ENCODE data around the gene PPTC7. TPM values are rescaled to one million over a fixed set of nuclear protein-coding genes. Genes with fewer than 3 reads are reported as not detected.
A peak's percentile ranks its signal among the peaks of the same experiment; 100 is the strongest.
"Not testable (repeated sequence)": the region's sequence is repeated elsewhere in the genome, so short reads cannot be mapped to it uniquely, and the experiment has no call there.

PPTC7 gene
- total RNA-seq, 1 experiment from 2014 or later: 18.3 TPM

- intact Hi-C loops (cut with micrococcal nuclease; ENCODE audit: unreplicated experiment): no loop called here
- CTCF ChIA-PET: interaction anchor here (0.6 to 0.7 kb wide), 2 partner anchors 12 to 47 kb away, joined by 5 to 7 read pairs; no protein-coding TSS in a partner anchor
Measured at GRCh38 chr12:110563702-110564470, 19.2 kb downstream of the PPTC7 start.

DNA sequence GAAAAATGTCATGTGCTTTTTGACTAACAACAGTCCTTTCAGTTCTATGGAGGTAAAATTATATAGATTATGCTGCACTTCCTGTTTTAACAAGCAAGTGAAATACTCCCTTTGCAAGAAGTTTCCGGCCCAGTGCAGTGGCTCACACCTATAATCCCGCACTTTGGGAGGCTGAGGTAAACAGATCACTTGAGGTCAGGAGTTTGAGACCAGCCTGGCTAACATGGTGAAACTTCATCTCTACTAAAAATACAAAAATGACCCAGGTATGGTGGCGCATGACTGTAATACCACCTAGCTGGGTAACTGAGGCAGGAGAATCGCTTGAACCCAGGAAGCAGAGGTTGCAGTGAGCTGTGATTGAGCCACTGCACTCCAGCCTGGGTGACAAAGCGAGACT, 20.7 kb downstream of the PPTC7 start:
- H3K27me3 ChIP-seq (ENCODE audit: insufficient read depth, low read depth); H4K20me1 ChIP-seq (ENCODE audit: insufficient read depth); H3K9me3 ChIP-seq (ENCODE audit: insufficient read depth, low read depth); H3K4me2 ChIP-seq; H3K36me3 ChIP-seq (ENCODE audit: low read depth); H3K4me3 ChIP-seq; DNase-seq; intact Hi-C loops (cut with micrococcal nuclease; ENCODE audit: unreplicated experiment); H3K9me2 ChIP-seq (ENCODE audit: insufficient read depth); H2AFZ ChIP-seq; H3K27ac ChIP-seq: not testable (repeated sequence)
- CTCF ChIA-PET: interaction anchor here (0.6 to 1.4 kb wide), 2 partner anchors 30 to 38 kb away, joined by 5 to 6 read pairs; no protein-coding TSS in a partner anchor
- TSS peak; percentile 52 for BruUV-seq (replicated peaks)
- POLR2A ChIA-PET (ENCODE audit: unreplicated experiment): interaction anchor here (0.6 kb wide), 1 partner anchor 179 kb away, joined by 6 read pairs; no protein-coding TSS in a partner anchor
- Histone ChIP-seq H3K4me1 (replicated peaks; ENCODE audit: insufficient read depth) (peaks cover 35% of the 10 kb centered on the region), H3K79me2 (ENCODE audit: low read depth) (peaks cover 96% of the 10 kb centered on the region), H3F3A (ENCODE audit: insufficient read depth, low read depth) (peaks cover 20% of the 10 kb centered on the region)

More at GRCh38 chr12:110563702-110564470, 19.2 kb downstream of the PPTC7 start:
- H3K36me3 ChIP-seq (ENCODE audit: low read depth): no peaks in the 10 kb centered on the region
- no TSS peak for BruUV-seq (replicated peaks)
- no peak for DNase-seq
- H3K4me1 ChIP-seq (replicated peaks; ENCODE audit: insufficient read depth): peaks cover 35% of the 10 kb centered on the region
- H3K9me3 ChIP-seq (ENCODE audit: insufficient read depth, low read depth): no peaks in the 10 kb centered on the region; the same call in 1 of the 2 replicates
- H3K4me2 ChIP-seq: 0 out of 2 replicates have a peak overlapping the region, but pooled peaks have one; percentile 12
- peaks cover 95% of the 10 kb centered on the region for H3K79me2 ChIP-seq (ENCODE audit: low read depth)
- peaks cover 28% of the 10 kb centered on the region for H3F3A ChIP-seq (ENCODE audit: insufficient read depth, low read depth)
- TF ChIP-seq, protein P1, sequence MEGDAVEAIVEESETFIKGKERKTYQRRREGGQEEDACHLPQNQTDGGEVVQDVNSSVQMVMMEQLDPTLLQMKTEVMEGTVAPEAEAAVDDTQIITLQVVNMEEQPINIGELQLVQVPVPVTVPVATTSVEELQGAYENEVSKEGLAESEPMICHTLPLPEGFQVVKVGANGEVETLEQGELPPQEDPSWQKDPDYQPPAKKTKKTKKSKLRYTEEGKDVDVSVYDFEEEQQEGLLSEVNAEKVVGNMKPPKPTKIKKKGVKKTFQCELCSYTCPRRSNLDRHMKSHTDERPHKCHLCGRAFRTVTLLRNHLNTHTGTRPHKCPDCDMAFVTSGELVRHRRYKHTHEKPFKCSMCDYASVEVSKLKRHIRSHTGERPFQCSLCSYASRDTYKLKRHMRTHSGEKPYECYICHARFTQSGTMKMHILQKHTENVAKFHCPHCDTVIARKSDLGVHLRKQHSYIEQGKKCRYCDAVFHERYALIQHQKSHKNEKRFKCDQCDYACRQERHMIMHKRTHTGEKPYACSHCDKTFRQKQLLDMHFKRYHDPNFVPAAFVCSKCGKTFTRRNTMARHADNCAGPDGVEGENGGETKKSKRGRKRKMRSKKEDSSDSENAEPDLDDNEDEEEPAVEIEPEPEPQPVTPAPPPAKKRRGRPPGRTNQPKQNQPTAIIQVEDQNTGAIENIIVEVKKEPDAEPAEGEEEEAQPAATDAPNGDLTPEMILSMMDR (conservative IDR thresholded peaks at IDR 0.05): no peak
- no peak for TF ChIP-seq EZH2 (IDR thresholded peaks at IDR 0.05; ENCODE audit: low read depth)
- H2AFZ ChIP-seq: no peak overlapping the region
- POLR2A ChIA-PET (ENCODE audit: unreplicated experiment): no interaction called here
- no peak overlapping the region for H3K27ac ChIP-seq
- peaks cover 2% of the 10 kb centered on the region; the same call in 1 of the 2 replicates for H4K20me1 ChIP-seq (ENCODE audit: insufficient read depth)
- no peaks in the 10 kb centered on the region for H3K27me3 ChIP-seq (ENCODE audit: insufficient read depth, low read depth)
- H3K4me3 ChIP-seq: no peak overlapping the region
- H3K9me2 ChIP-seq (ENCODE audit: insufficient read depth): no peaks in the 10 kb centered on the region

DNA sequence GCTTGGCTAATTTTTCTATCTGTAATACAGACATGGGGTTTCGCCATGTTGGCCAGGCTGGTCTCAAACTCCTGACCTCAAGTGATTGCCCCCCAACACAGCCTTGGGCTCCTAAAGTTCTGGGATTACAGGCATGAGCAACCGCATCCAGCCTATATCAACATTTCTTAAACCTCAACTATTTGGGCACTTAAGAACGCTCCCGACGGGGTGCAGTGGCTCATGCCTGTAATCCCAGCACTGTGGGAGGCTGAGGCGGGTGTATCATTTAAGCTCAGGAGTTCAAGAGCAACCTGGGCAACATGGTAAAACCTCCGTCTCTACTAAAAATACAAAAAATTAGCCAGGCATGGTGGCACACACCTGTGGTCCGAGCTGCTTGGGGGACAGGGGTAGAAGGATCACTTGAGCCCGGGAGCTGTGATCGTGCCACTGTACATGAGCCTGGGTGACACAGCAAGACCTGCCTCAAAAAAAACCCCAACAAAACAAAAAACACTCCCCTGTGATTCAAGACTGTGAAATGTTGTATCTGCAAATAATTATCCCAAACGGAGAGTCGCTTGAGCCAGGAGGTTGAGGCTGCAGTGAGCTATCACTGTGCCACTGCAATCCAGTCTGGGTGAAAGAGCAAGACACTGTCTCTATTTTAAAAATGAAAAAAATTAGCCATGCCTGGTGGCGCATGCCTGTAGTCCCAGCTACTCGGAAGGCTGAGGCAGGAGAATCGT, 21.5 kb downstream of the PPTC7 start:
- H3F3A ChIP-seq (ENCODE audit: insufficient read depth, low read depth): peaks cover 16% of the 10 kb centered on the region
- H3K9me2 ChIP-seq (ENCODE audit: insufficient read depth): no peaks in the 10 kb centered on the region
- peaks cover 3% of the 10 kb centered on the region; the same call in 1 of the 2 replicates for H4K20me1 ChIP-seq (ENCODE audit: insufficient read depth)
- peaks cover 35% of the 10 kb centered on the region for H3K4me1 ChIP-seq (replicated peaks; ENCODE audit: insufficient read depth)
- no peak overlapping the region for H3K4me3 ChIP-seq
- H2AFZ ChIP-seq: no peak overlapping the region
- H3K27me3 ChIP-seq (ENCODE audit: insufficient read depth, low read depth): no peaks in the 10 kb centered on the region
- no peak overlapping the region for H3K27ac ChIP-seq
- H3K4me2 ChIP-seq: no peak overlapping the region
- no peak for DNase-seq
- intact Hi-C loops (cut with micrococcal nuclease; ENCODE audit: unreplicated experiment): no loop called here
- no TSS peak for BruUV-seq (replicated peaks)
- no peaks in the 10 kb centered on the region for H3K36me3 ChIP-seq (ENCODE audit: low read depth)
- H3K79me2 ChIP-seq (ENCODE audit: low read depth): peaks cover 96% of the 10 kb centered on the region
- POLR2A ChIA-PET (ENCODE audit: unreplicated experiment): interaction anchor here (0.6 to 0.9 kb wide), 3 partner anchors 14 to 180 kb away, joined by 5 to 24 read pairs (median 6); no protein-coding TSS in a partner anchor
- CTCF ChIA-PET: interaction anchor here (0.6 to 1.4 kb wide), 4 partner anchors 14 to 608 kb away, joined by 4 to 13 read pairs (median 6); no protein-coding TSS in a partner anchor
- no peaks in the 10 kb centered on the region for H3K9me3 ChIP-seq (ENCODE audit: insufficient read depth, low read depth)
- TF ChIP-seq, protein P1 (conservative IDR thresholded peaks at IDR 0.05): no peak
- no peak for TF ChIP-seq EZH2 (IDR thresholded peaks at IDR 0.05; ENCODE audit: low read depth)
